Measurements from ENCODE around the gene PADI1. TPM values are rescaled to one million over a fixed set of nuclear protein-coding genes. Genes with fewer than 3 reads are reported as not detected.

Gene PADI1
- total and polyA plus RNA-seq, 2 of the 8 experiments (the other 6 are each of a cell fraction or from before 2014, with no cell fraction given), result 0.20 to 0.30 TPM

GRCh38 chr1:17185485-17185860 lies 19.5 kb upstream of the PADI1 start:
- H3K27me3 ChIP-seq (replicated peaks in 1 of 4; ENCODE audit: control insufficient read depth in 3 of 4, extremely low read depth in 1 of 4, insufficient read depth in 3 of 4, low read length in 3 of 4), result no peaks in the 10 kb centered on the region
- no peak overlapping the region for H3K9ac ChIP-seq (replicated peaks in 1 of 4; ENCODE audit: extremely low read depth in 1 of 4, low read depth in 3 of 4, low read length in 3 of 4)
- no peak overlapping the region for H3K23ac ChIP-seq (ENCODE audit: insufficient read length)
- H3K14ac ChIP-seq (ENCODE audit: insufficient read length), result no peak overlapping the region
- FAIRE-seq (no peak), DNase-seq (ENCODE audit: low read depth in 1 of 2, low spot score in 2 of 2) (no peak)
- H2AK5ac ChIP-seq (ENCODE audit: low read depth, low read length), result no peak overlapping the region
- no peak overlapping the region for H4K8ac ChIP-seq (ENCODE audit: extremely low read depth, insufficient read depth, low read length)
- H4K5ac ChIP-seq (ENCODE audit: insufficient read length, low read depth, low read length), result no peak overlapping the region
- no peak overlapping the region for H2BK120ac ChIP-seq (replicated peaks; ENCODE audit: low read depth, low read length)
- H3K36me3 ChIP-seq (ENCODE audit: control insufficient read depth in 2 of 4, insufficient read depth in 4 of 4, low read length in 3 of 4), result no peaks in the 10 kb centered on the region
- no peak overlapping the region for H3K4ac ChIP-seq (replicated peaks; ENCODE audit: insufficient read length, low read depth, low read length)
- POLR2A ChIA-PET (ENCODE audit: partially characterized antibody), result interaction anchor here (1.0 kb wide), 1 partner anchor 10 kb away, joined by 3 read pairs; no protein-coding TSS in a partner anchor
- H3K23me2 ChIP-seq (ENCODE audit: low read depth, low read length), result no peaks in the 10 kb centered on the region
- H3K79me1 ChIP-seq (ENCODE audit: low read depth, low read length), result no peaks in the 10 kb centered on the region
- no peak overlapping the region for H3K4me2 ChIP-seq (ENCODE audit: insufficient read depth in 1 of 2, low read depth in 2 of 2, low read length in 2 of 2)
- no peak overlapping the region for H3K27ac ChIP-seq (ENCODE audit: low read depth, low read length)
- WGBS, 2 experiments (ENCODE audit: extremely low coverage in 1 of 2, insufficient coverage in 1 of 2, insufficient read length in 1 of 2, insufficient replicate concordance in 2 of 2, low coverage in 1 of 2, low lambda C conversion rate in 2 of 2, missing lambda C conversion rate in 1 of 2), result 79% methylated on average over 3 of the region's 3 CpGs; no CpG with 5 or more reads in 1 of the 2 experiments
- H3K9me3 ChIP-seq (ENCODE audit: insufficient read depth in 2 of 2, low read depth in 1 of 2, low read length in 1 of 2), result peaks cover 2 to 3% of the 10 kb centered on the region in 2 experiments; a peak in 1 of 4 replicates
- no peak overlapping the region for H2AFZ ChIP-seq (ENCODE audit: low read length)
- no peak overlapping the region for H3K56ac ChIP-seq (replicated peaks; ENCODE audit: insufficient read length, low read depth, low read length)
- no peak overlapping the region for H2BK5ac ChIP-seq (ENCODE audit: low read depth, low read length)
- no peak overlapping the region for H2BK15ac ChIP-seq (ENCODE audit: low read length)
- TF ChIP-seq ASH2L (IDR thresholded peaks at IDR 0.05; ENCODE audit: low read length), result no peak
- H3K79me2 ChIP-seq (ENCODE audit: control insufficient read depth in 1 of 2, insufficient read depth in 2 of 2, low read length in 2 of 2), result no peaks in the 10 kb centered on the region
- H3K18ac ChIP-seq (ENCODE audit: extremely low read depth, low read length), result no peak overlapping the region
- no peak overlapping the region for H3K4me3 ChIP-seq (ENCODE audit: extremely low read depth in 1 of 4, insufficient read depth in 2 of 4, low read depth in 3 of 4, low read length in 4 of 4)
- no peak overlapping the region for H2BK12ac ChIP-seq (ENCODE audit: low read depth, low read length)
- H4K20me1 ChIP-seq (replicated peaks in 1 of 2; ENCODE audit: control insufficient read depth in 1 of 2, insufficient read depth in 2 of 2, low read length in 2 of 2), result no peaks in the 10 kb centered on the region
- no peak overlapping the region for H4K91ac ChIP-seq (replicated peaks; ENCODE audit: insufficient read length, low read length)
- CTCF ChIA-PET (ENCODE audit: partially characterized antibody), result interaction anchor here (0.9 to 2.8 kb wide), 7 partner anchors 20 to 151 kb away, joined by 3 to 14 read pairs (median 5); no protein-coding TSS in a partner anchor
- peaks cover 0 to 6% (median 2%) of the 10 kb centered on the region in 4 experiments; a peak in 4 of 7 replicates for H3K4me1 ChIP-seq (replicated peaks in 1 of 4; ENCODE audit: control insufficient read depth in 3 of 4, insufficient read depth in 4 of 4, low read length in 3 of 4)
- H2BK20ac ChIP-seq (ENCODE audit: low read length), result no peak overlapping the region
